Parathyroid adenoma (tissue), 2 donors: ENCODE measurements around the gene ITIH1.

Experiments used
- H2AFZ ChIP-seq: fragments of 300-600 bp; sonication (generic); one replicate; pipeline ENCODE4 v1.7.0; 2017; ENCODE audit warnings: antibody characterized with exemption, mild to moderate bottlenecking
- H3K27ac ChIP-seq: fragments of 300-600 bp; sonication (generic); one replicate; pipeline ENCODE4 v1.7.0; 2017
- H3K27me3 ChIP-seq: fragments of 300-600 bp; sonication (generic); one replicate; pipeline ENCODE4 v1.7.0; 2017; ENCODE audit warnings: low read length; ENCODE audit not compliant: control insufficient read depth, insufficient read depth
- H3K36me3 ChIP-seq: fragments of 300-600 bp; sonication (generic); one replicate; pipeline ENCODE4 v1.7.0; 2017; ENCODE audit warnings: low read length; ENCODE audit not compliant: control insufficient read depth, insufficient read depth
- H3K4me1 ChIP-seq: fragments of 300-600 bp; sonication (generic); one replicate; pipeline ENCODE4 v1.7.0; 2017; ENCODE audit warnings: control low read depth
- H3K4me2 ChIP-seq: fragments of 300-600 bp; sonication (generic); one replicate; pipeline ENCODE4 v1.7.0; 2017; ENCODE audit warnings: low read length
- H3K4me3 ChIP-seq: fragments of 300-600 bp; sonication (generic); one replicate; pipeline ENCODE4 v1.7.0; 2017; ENCODE audit warnings: low read depth, low read length
- H3K79me2 ChIP-seq: fragments of 300-600 bp; sonication (generic); one replicate; pipeline ENCODE4 v1.7.0; 2017; ENCODE audit warnings: control low read depth
- H3K9ac ChIP-seq: fragments of 300-600 bp; sonication (generic); one replicate; pipeline ENCODE4 v1.7.0; 2017; ENCODE audit warnings: mild to moderate bottlenecking
- H3K9me3 ChIP-seq: fragments of 300-600 bp; sonication (generic); one replicate; pipeline ENCODE4 v1.7.0; 2017; ENCODE audit warnings: low read length; ENCODE audit not compliant: control insufficient read depth
- TF ChIP-seq, protein P1 (sequence below): fragments of 300-600 bp; sonication (generic); IDR thresholded peaks from one replicate; pipeline ENCODE4 v1.7.0; 2017; ENCODE audit warnings: antibody characterized with exemption, mild to moderate bottlenecking
- donor health status: primary hyperparathyroidism.

Gene ITIH1

DNA sequence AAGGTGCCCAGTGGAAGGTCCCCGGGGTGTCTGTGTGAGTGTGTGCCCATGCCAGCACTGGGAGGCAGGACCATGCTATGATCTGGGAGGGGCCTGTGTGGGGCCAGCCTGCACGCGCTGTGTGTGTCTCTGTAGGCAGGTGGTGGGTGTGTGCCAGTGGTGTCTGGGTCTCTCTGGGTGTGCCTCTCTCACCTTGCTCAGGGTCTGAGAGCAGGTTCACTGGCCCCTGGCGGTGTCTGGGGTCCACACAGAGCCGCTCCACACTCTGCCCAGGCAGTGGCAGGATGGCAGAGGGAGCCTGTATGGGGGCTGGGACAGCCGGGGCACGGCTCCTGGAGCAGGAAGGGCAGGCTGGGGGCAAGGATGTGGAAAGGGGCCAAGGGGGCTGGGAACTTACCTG is 40.5 kb downstream of the ITIH1 start:
- Histone ChIP-seq H3K27ac (no peak overlapping the region), H3K4me2 (no peak overlapping the region), H3K27me3 (no peaks in the 10 kb centered on the region), H2AFZ (no peak overlapping the region), H3K9ac (no peak overlapping the region), H3K4me3 (no peak overlapping the region), H3K9me3 (no peaks in the 10 kb centered on the region), H3K79me2 (no peaks in the 10 kb centered on the region), H3K4me1 (no peaks in the 10 kb centered on the region), H3K36me3 (no peaks in the 10 kb centered on the region)
- TF ChIP-seq, protein P1, sequence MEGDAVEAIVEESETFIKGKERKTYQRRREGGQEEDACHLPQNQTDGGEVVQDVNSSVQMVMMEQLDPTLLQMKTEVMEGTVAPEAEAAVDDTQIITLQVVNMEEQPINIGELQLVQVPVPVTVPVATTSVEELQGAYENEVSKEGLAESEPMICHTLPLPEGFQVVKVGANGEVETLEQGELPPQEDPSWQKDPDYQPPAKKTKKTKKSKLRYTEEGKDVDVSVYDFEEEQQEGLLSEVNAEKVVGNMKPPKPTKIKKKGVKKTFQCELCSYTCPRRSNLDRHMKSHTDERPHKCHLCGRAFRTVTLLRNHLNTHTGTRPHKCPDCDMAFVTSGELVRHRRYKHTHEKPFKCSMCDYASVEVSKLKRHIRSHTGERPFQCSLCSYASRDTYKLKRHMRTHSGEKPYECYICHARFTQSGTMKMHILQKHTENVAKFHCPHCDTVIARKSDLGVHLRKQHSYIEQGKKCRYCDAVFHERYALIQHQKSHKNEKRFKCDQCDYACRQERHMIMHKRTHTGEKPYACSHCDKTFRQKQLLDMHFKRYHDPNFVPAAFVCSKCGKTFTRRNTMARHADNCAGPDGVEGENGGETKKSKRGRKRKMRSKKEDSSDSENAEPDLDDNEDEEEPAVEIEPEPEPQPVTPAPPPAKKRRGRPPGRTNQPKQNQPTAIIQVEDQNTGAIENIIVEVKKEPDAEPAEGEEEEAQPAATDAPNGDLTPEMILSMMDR, result no peak

DNA sequence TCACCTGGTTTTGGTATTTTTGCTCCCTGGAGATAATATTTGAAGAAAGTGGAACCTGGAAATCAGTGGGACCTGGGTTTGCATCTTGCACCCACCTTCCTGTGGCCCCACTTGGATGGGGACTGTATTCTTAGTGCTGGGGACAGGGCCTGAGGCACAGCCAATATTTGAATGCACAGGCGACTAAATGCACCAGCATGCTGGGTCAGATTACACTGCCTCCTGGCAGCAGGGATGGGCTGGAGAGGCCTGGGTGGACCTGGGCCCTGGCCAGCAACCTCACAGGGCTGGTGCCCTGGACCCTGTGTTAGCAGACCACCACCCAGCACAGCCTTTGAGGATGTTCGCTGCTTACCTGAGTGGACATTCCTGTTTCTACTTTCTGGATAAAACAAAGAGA is 42.5 kb downstream of the ITIH1 start:
- Histone ChIP-seq H3K9me3 (no peaks in the 10 kb centered on the region), H3K4me1 (no peaks in the 10 kb centered on the region), H3K27ac (no peak overlapping the region), H3K9ac (no peak overlapping the region), H3K27me3 (no peaks in the 10 kb centered on the region), H3K36me3 (no peaks in the 10 kb centered on the region), H2AFZ (no peak overlapping the region), H3K4me3 (no peak overlapping the region), H3K4me2 (no peak overlapping the region), H3K79me2 (no peaks in the 10 kb centered on the region)
- TF ChIP-seq, protein P1, result no peak

DNA sequence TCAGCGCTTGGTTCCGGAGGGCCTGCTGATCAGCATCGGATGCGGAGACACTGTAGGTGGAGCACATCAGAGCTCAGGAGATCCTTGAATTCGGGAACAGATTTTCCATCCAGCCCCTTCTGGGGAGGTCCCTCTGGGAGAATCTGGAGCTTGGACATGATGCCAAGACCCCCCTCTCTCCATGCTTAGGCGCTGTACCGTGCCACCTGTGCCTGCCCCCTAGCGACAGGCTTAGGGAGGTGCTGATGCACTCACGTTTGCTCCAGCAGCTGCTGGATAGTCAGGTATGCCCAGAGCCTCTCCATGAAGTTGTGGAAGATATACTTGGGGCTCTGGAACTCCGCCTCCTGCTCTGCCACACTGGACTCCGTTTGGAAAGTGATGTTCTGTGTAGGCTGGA is 43.3 kb downstream of the ITIH1 start:
- H3K27me3 ChIP-seq, result no peaks in the 10 kb centered on the region

DNA sequence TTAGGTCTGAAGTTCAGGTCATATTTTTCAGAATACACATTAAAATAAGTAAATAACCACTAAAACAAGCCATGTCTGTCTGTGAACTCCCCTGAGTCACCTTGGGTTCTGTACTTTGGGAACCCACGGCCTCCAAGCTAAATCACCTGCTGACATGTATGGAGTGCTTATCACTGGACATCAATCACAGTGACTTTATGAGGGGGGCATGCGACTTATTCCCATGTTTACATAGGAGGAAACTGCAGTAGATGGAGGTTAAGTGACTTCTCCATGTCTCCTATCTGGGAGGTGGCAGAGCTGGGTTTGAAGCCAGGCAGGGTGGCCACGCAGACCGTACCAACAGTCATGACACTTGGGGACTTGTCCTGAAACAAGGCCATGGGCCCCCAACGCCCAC is 45.0 kb downstream of the ITIH1 start:
- H2AFZ ChIP-seq, result no peak overlapping the region
- TF ChIP-seq, protein P1, result no peak
- H3K36me3 ChIP-seq, result no peaks in the 10 kb centered on the region
- no peaks in the 10 kb centered on the region for H3K9me3 ChIP-seq
- H3K79me2 ChIP-seq, result no peaks in the 10 kb centered on the region
- H3K9ac ChIP-seq, result no peak overlapping the region
- H3K4me3 ChIP-seq, result no peak overlapping the region
- H3K4me1 ChIP-seq, result no peaks in the 10 kb centered on the region
- H3K27me3 ChIP-seq, result no peaks in the 10 kb centered on the region
- no peak overlapping the region for H3K4me2 ChIP-seq
- H3K27ac ChIP-seq, result no peak overlapping the region

More for the DNA sequence above, 43.3 kb downstream of the ITIH1 start:
- H3K4me2 ChIP-seq, result no peak overlapping the region
- H3K4me3 ChIP-seq, result no peak overlapping the region
- no peaks in the 10 kb centered on the region for H3K9me3 ChIP-seq
- no peak overlapping the region for H3K9ac ChIP-seq
- no peaks in the 10 kb centered on the region for H3K4me1 ChIP-seq
- no peak overlapping the region for H2AFZ ChIP-seq
- no peaks in the 10 kb centered on the region for H3K36me3 ChIP-seq
- TF ChIP-seq, protein P1, result no peak
- H3K79me2 ChIP-seq, result no peaks in the 10 kb centered on the region
- H3K27ac ChIP-seq, result no peak overlapping the region

DNA sequence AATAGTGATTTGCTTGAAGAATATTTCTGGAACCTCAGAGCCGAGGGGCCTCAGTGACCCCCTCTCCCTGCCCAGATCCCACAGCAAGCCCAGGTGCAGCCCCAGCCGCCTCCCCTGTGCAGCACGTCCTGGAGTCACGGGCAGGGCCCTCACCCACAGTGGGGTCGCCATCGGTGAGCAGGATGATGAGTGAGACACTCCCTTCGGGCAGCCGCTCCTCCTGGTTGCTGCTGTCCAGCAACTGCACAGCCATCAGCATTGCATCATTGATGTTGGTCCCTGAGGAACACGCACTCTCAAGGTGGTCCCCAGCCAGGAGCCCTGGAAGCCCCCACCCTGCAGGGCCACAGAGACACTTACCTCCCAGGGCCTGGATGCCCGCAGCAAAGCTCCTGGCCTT is 46.6 kb downstream of the ITIH1 start:
- no peak overlapping the region for H3K9ac ChIP-seq
- no peak overlapping the region for H3K27ac ChIP-seq
- H3K79me2 ChIP-seq, result no peaks in the 10 kb centered on the region
- no peaks in the 10 kb centered on the region for H3K36me3 ChIP-seq
- no peak overlapping the region for H2AFZ ChIP-seq
- H3K9me3 ChIP-seq, result no peaks in the 10 kb centered on the region
- TF ChIP-seq, protein P1, result no peak
- H3K4me1 ChIP-seq, result no peaks in the 10 kb centered on the region
- no peaks in the 10 kb centered on the region for H3K27me3 ChIP-seq
- no peak overlapping the region for H3K4me2 ChIP-seq
- H3K4me3 ChIP-seq, result no peak overlapping the region
